ENCODE results near the gene LMO2.

LMO2 gene

DNA sequence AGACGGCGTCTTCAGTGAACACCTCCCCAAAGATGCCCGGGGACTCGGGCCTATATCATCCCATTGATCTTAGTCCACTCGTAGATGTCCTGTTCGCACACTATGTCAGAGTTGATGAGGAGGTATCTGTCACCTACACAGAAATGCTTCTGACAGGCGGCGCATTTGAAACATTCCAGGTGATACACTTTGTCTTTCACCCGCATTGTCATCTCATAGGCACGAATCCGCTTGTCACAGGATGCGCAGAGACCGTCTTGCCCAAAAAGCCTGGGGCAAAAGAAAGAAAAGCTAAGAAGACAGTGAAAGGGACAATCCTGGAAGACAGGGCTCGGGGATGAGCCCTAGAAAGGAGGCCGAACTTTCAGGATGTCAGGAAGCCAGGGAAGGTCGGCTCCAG, 32.6 kb downstream of the LMO2 start:
- TF ChIP-seq, protein P1, sequence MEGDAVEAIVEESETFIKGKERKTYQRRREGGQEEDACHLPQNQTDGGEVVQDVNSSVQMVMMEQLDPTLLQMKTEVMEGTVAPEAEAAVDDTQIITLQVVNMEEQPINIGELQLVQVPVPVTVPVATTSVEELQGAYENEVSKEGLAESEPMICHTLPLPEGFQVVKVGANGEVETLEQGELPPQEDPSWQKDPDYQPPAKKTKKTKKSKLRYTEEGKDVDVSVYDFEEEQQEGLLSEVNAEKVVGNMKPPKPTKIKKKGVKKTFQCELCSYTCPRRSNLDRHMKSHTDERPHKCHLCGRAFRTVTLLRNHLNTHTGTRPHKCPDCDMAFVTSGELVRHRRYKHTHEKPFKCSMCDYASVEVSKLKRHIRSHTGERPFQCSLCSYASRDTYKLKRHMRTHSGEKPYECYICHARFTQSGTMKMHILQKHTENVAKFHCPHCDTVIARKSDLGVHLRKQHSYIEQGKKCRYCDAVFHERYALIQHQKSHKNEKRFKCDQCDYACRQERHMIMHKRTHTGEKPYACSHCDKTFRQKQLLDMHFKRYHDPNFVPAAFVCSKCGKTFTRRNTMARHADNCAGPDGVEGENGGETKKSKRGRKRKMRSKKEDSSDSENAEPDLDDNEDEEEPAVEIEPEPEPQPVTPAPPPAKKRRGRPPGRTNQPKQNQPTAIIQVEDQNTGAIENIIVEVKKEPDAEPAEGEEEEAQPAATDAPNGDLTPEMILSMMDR (IDR thresholded peaks at IDR 0.05; ENCODE audit: extremely low read depth, missing control alignments) = no peak
- DNase-seq (ENCODE audit: low spot score) = no peak

DNA sequence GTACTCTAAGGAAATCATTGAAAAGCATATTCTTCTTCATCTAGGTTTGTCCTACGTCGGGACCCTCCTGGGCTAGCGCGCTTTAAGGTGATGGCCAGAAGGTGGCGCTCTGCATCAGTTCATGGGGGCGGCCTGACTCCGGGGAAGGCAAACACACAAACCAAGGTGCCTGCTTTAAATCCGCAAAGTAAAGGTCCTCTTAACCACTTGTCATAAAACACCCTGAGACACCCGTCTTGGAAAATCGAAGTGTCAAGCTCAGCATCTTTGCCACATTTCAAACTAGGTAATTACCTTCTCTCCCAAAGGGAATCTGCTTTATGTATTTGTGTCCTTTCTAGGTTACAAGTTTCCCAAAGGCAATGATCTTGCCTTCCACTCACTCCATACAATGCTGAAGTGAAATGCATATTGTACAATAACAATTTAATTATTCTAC, 33.9 kb downstream of the LMO2 start:
- peak; percentile 75 for DNase-seq (ENCODE audit: low spot score)
- TF ChIP-seq, protein P1 (IDR thresholded peaks at IDR 0.05; ENCODE audit: extremely low read depth, missing control alignments) = peak; percentile 88

DNA sequence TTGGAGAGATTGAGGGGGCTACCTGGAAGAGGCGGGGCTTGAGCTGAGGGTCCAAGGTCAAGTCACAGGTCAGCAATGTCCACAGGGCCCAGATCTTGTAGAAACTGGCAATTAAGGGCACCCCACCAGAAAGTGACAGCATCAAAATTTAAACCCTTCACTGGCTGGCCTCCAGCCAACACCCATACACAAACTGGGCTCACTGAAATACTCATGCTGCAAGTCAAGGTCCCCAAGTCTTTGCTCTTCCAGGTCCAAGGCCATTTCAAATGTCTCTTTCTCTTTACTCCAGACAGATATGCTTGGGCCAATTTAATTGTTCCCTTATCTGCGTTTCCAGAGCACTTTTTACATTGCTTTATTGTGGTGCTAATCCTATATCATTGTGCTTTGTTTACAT, 36.4 kb downstream of the LMO2 start:
- TF ChIP-seq, protein P1 (IDR thresholded peaks at IDR 0.05; ENCODE audit: extremely low read depth, missing control alignments) = no peak
- DNase-seq (ENCODE audit: low spot score) = no peak

DNA sequence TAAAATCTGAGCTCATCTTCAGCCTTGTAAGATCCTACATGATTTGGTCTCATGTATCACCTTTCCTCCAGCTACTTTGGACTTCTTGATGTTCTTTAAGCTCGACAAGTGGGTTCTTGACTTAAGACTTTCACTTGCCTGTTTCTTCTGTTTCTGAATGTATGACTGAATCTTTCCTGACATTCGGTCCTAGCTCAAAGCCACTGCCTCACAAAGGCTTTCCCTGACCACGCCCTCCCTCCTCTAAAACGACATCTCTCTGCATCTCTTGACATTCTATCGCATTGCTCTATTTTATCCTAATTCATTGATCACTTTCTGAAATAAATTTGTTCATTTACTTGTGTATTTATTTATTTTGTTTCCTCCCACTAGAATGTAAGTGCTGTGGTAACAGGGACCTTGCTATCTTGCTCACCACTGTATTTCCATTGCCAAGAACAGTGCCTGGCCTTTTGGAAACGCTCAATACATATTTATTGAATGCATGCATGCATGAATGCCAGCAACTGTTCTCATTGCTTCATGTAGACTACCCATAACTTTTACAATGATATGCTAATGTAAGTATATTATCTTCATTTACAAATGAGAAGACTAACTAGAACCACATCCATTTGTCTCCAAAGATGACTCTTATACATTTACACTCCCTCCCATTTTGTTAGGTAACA, 43.0 kb downstream of the LMO2 start:
- DNase-seq (ENCODE audit: low spot score) = no peak
- TF ChIP-seq, protein P1 (IDR thresholded peaks at IDR 0.05; ENCODE audit: extremely low read depth, missing control alignments) = no peak

DNA sequence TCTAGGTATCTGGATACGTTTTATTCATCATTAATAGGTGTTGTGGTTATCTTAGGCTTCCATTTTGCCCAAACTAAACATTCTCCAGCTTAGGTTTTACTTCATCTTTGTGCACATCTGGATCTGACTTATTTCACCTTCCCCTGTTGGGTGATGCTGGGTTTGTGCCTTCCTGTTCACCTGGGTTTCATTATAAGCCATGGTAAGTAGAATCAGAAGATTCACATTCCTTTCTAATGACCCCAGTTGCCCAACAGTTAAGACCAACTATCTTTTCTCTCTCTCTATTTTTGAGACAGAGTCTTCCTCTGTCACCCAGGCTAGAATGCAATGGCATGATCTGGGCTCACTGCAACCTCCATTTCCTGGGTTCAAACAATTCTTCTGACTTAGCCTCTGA, 44.6 kb downstream of the LMO2 start:
- TF ChIP-seq, protein P1 (IDR thresholded peaks at IDR 0.05; ENCODE audit: extremely low read depth, missing control alignments) = no peak
- DNase-seq (ENCODE audit: low spot score) = no peak

DNA sequence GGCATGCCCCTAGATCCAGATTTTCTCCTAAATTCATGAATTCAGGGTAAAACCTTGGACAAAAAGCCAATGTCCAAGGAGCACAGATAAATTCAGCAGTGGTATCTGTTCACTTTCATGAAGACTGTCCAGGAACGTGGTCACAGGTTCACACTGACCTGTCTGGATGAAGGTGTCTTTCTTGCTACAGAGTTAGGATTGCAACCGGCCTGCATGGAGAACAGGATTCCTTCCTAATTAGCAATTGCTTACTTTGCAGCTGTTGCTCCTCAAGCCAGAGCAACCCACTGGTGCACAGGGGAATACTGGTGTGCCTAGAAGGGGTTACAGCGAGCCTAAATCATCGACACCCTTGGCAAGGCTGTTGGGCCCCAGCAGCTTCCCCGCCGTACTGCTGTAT, 47.6 kb downstream of the LMO2 start:
- TF ChIP-seq, protein P1 (IDR thresholded peaks at IDR 0.05; ENCODE audit: extremely low read depth, missing control alignments) = no peak
- DNase-seq (ENCODE audit: low spot score) = no peak

DNA sequence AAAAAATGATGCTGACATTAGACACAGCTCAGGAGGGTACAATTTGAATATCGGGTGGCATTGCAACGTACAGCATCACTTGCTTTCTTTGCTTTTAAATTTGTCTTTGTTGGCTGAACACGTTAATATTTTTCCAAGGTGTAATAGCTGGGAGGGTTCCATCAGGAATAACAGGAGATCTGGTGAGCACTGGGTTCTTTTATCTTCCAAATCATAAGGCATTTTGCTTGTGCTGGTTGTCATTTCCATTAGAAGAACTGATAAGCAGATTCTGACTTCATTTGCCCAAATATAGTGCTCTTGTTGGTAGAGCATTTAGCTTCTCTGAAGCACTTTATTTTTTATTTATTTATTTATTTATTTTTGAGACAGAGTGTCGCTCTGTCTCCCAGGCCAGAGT, 48.9 kb downstream of the LMO2 start:
- TF ChIP-seq, protein P1 (IDR thresholded peaks at IDR 0.05; ENCODE audit: extremely low read depth, missing control alignments) = no peak

More for the DNA sequence above, 48.9 kb downstream of the LMO2 start:
- no peak for DNase-seq (ENCODE audit: low spot score)

Measured in GM20000 (cell line).